HG03097 (cell line): ENCODE measurements around the gene PPIL1.

ENCODE experiments used
- ATAC-seq: cut with Tn5 transposase; IDR thresholded peaks from one replicate; pipeline ENCODE4 v1.9.1; 2021; ENCODE audit not compliant: unreplicated experiment, low FRiP score

Gene PPIL1

DNA sequence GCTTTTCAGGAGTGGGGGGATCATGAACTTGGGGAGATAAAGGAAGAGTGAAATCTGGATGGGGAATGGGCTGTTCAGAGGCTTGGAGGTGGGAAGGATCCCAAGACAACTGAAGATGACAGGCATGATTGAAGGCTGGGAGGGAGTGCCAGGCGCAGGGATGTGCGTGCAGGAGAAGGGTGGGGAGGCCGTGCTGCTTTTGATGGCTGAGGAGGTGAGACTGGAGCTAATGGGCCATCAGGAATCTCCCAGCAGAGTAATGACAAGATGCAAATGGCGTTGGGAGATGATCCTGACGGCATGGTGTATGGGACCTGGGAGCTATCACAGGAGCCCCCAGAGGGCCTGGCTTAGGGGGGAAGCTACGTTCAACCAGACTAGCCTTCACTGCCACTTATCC is 36.9 kb downstream of the PPIL1 start:
- no peak for ATAC-seq

DNA sequence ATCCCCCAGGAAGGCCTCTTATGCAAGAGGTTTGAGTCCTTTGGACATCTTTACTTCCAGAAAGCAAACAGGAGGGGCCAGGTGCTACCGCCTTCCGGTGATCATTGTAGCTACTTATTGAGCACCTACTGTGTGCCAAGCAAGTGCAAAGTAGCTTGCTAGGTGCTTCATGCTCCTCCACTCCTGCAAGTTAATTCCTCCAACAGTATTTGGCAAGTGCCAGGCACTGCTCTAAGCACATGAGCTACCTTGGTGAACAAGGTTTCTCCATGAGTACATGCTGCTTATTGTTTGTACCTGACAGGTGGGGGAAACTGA is 37.6 kb downstream of the PPIL1 start:
- ATAC-seq = no peak

DNA sequence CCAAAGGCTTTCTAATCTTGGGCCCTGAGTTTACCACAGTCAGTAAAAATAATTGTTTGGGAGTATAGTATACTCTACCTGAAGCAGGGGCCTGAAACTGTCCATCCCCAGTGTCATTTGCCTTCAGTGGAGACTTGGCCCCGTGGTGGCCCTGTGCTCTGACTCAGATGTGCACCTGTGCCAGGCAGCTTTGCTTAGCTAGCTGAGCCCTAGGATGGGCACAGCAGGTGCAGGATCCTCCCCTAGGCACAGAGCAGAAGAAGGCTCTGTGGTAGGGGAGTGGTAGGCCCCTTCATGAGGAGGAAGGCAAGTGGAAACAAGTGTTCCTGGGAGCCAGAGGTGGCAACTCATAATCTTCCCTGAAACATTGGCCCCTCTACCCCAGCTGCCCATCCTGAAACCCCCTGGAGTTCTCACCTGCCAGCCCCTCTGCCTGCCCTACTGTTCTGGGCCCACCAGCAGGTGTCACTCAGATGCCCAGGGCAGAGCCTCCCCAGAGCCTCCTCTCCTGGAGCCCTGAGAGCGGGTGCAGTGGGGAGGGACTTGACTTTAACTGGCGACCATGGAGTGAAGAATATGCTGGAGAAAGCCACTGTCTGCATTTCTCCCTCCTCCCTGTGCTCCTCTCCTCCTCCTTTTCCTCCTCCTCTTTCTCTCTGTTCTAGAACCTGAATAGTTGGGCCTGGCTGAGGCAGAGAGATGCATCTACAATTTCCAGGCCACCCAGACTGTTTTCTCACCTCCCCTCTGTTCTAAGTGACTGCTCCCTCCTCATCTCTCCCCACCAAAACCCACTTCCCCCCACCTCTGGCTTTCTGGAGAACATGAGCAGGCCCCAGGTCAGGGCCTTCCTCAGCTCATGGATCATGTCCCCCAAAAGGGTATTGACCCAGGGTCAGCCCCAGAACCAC is 38.2 kb downstream of the PPIL1 start:
- no peak for ATAC-seq

DNA sequence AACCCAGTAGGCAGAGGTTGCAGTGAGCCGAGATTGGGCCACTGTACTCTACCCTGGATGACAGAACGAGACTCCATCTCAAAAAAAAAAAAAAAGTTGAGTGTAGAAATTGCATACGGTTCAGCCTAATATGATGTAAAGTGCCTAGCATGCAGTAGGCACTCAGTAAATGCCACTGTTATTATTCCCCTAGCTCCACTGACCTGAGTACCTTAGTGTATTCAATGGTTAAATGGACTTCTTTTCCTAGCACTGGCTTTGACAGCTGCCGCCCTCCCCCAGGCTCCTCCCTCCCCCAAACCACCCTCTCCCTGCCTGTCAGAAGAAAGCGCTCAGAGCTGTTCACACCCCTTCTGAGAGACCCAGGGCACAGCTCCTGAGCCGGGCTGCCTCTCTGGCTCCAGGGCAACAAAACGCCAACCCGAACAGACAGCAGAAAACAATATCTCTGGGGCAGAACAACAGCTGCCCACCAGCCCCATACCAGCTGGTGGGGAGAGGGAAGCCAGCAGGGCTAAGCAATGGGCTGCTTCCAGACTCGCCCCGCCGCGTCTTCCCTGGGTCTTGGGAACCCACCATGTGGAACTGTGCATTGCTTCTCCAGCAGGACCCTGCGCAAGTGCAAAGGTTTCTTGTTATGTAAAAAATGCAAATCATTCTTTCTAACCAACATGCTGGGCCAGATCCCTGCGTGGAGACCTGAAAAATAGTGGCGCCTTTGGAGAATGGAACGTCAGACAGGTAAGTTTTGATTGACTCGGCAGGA is 39.8 kb downstream of the PPIL1 start:
- no peak for ATAC-seq

DNA sequence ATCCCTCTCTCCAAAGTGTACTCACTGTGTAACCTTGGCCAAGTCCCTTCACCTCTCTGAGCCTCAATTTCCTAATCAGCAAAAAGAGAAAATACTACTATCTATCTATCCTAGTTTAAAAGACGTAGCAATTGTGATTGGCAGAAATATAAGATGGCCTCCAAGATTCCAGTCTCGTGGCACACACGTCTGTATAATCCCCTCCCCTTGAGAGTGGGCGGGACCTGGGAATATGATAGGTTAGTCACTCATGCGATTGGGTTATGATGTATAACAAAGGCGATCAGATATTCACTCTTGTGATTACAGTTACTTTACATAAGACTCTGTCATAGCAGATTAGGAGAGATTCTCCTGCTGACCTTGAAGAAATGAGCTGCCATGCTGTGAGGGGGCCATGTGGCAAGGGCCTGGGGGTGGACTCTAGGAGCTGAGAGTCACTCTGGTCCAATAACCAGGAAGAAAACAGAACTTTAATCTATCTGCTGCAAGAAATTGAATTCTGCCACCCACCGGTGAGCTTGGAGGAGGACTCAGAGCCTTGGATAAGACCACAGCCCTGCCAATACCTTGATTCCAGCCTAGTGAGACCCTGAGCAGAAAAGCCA is 41.3 kb downstream of the PPIL1 start:
- no peak for ATAC-seq

DNA sequence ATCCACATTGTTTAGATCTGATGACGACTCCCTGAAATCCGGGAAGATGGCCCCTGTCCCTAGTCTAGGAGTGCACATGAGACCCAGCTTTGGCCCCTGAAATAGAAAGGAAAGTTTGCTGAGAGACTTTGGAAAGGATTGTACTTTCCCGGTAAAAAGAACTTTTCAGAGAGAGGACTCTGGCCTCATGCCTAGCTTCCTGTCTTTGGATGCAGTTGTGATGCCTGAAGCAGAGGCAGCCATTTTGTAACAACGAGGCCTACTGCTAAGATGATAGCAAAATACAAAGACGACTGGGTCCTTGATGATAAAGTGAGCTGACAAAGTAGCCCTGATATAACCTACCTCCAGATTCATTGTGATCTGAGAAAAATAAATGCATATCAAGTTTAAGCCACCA is 42.3 kb downstream of the PPIL1 start:
- ATAC-seq = no peak

DNA sequence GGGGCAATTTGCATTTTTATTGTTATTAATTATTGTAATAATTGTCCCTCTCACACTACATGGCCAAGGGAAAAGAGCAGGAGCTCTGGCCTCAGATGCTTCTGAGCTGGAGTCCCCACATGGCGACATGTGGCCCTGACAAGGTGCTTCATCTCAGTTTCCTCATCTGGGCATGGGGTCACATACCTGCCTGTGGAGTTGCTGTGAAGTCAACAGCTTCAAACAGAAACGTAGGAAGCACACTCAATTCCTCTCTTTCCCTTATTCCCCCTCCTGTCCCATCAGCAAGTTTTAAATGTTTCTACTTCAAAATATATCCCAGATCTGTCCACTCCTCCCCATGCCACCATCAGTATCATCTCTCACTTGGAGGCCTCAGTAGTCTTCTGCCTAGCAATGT is 44.0 kb downstream of the PPIL1 start:
- ATAC-seq = no peak

DNA sequence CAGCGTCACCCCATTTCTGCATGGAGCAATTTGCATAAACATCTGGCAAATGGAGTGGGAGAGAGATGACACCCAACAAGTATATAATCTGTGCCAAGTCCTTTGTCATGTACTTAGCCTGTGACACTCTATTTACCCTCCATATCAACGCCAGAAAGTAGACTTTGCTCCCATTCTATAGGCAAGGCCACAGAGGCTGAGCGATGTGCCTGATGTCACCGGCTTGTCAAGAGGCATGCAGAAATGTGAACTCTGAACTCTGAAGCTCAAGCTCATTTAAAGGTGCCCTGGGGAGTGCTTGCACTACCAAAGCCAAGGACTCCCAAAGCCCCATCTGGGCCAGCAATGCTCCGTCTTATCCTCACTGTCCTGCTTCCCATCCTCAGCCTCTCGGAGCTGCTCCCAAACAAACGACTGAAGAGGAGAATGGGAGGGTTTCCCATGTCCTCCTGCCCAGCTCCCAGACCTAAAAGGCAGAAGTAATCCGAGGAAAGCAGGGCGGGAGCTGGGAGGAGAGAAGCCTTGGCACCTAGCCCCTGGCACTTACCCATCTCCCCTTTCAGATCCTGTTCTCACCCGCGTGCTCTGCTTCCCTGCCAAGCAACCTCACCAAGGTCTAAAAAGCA is 44.6 kb downstream of the PPIL1 start:
- ATAC-seq = no peak

DNA sequence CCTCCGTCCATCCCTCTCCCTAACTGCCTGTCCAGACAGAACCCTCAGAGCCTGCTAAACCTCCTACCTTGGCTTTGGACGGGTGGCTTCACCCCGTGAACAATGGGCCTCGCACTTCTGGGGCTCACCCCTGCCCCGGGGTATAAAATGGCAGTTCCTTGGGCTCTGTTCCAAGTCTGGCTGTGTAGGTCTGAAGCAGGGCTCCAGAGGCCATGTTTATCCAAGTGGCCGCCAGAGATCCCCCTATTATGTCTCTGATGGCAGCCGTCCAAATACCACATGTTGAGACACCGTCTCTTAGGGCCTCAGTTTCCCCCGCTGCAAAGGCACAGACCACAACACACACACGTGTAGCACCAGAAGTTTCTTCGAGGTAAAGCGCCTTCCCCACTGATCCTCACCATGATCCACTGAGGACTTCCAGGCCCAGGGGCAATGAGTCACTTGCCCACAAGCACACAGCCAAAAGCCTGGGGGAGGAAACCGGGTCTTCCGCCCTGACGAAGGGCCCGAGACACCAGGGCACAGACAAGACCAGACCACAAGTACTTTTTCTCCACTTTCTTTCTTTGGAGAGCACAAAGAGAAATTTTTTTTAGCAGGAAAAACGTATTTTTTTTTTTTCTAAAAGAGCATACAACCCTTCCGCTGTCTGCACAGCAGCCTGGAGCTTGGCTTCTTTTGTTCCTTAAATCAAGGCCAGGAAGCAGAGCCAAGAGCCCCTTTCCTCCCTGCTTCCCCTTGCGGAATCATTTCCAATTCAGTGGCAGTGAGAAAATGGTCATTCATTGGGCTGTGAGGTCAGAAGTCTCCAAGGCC is 47.1 kb downstream of the PPIL1 start:
- no peak for ATAC-seq

DNA sequence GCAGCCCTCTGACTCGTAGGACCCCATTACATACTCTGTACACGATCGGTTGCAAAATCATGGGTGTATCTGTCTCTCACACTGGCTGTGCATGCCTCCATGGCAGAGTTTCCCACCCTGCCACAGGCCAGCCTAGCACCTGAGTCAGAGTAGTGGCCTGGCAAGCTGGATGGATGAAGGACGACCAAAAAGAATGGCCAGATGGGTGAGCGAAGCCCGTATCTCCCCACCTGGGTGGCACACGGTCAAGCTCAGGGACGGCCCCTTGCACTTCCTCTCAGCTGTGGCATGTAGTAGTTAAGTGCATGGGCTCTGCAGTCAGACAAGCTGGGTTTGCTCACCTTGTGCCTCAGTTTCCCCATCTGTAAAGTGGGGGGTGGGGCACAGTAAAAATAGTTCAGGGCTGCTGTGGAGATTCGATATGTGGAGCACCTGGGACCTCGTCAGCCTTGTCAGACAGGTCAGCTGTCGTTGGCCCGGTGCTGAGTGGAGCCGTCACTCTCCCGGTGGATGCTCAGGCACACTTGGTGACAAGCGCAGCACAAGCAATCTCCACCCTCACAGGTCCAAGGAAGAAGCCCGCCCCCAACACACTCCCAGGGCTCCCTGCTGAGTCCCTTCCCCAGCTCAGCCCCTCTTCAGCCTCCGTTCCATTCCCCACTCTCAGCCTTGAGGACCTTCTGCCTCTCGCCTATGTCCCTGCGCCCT is 47.9 kb downstream of the PPIL1 start:
- no peak for ATAC-seq

DNA sequence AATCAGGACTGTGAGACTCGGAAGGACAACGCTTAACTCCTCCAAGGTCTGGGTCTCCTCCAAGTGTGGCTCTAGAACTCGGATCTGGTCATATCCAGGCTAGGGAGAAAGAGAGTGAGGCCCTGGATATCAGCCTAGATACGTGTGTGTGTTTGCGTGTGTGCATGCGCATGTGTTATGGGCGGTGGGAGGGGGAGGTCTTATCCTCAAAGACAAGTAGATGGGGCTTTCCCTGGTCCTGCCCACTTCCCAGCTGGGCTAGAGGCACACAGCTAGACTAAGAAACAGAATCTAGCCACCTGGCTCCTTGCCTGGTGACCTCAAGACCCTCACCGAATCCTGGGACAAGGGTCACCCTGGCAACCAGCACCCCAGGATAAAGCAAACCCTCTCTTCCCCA is 48.6 kb downstream of the PPIL1 start:
- ATAC-seq = no peak

DNA sequence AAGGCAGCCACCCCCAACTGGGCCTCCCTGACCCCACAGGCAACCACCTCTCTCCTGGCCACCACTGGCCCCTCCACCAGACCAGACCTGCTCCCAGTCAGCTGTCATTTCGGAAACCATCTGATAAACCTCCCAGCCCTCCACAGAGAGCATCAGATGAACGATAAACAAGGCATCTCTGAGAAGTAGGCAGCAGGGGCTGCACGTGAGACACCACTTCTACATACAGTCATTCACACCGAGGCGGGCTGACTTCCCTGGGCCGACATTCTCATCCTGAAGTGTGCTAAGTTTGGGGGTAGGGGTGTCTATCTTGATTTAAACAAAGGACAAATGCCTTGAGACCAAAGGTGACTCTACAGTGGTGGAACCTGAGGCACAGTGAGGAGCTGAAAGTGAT is 49.2 kb downstream of the PPIL1 start:
- no peak for ATAC-seq

DNA sequence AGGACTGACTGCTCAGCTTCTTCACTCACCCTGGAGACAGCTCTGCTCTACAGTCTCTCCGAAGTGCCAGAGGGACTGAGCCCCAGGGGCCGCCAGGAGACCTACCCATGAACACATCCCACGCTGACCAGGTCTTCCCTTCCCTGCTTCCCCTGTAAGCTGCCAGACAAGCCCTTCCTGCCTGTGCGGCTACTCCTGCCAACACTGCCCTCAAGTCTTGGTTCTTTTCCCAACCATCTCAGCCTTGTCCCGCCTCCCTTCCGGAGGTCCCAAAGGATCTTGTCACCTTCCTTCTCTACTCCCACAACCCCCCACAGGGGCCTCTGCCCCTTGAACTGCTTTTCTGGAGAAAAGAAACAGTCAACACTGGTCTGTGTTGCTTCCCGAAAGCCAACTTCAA is 50.4 kb downstream of the PPIL1 start:
- no peak for ATAC-seq

DNA sequence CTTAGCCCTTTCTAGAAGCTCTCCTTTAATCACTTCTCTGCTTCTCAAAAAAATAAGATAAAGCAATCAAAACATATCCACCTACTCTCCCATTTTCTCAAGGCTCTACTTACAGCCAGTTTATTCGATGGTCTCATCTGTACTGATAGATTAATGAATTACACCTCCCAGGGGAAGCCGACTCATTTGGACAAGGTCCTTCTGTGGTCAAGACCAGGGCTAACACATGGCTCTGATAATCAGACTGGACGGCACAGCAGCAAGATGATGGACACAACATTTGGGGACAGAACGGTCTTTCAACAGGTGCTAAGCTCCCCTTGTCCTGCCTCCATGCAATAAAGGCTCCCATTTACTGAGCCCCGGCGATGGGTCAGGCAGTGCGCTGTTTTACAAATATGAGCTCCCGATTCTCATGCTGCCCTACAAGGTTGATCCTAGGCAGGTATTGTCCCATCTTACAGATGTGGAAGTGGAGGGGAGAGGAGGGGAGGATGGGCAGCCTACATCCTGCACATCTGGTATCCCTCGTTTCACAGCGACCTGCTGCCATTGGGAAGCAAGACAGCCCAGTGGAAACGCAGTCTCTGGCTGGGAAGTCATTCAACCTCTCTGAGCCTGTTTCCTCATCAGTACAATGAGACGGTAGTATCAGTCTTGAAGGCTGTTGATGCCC is 51.0 kb downstream of the PPIL1 start:
- ATAC-seq = no peak

DNA sequence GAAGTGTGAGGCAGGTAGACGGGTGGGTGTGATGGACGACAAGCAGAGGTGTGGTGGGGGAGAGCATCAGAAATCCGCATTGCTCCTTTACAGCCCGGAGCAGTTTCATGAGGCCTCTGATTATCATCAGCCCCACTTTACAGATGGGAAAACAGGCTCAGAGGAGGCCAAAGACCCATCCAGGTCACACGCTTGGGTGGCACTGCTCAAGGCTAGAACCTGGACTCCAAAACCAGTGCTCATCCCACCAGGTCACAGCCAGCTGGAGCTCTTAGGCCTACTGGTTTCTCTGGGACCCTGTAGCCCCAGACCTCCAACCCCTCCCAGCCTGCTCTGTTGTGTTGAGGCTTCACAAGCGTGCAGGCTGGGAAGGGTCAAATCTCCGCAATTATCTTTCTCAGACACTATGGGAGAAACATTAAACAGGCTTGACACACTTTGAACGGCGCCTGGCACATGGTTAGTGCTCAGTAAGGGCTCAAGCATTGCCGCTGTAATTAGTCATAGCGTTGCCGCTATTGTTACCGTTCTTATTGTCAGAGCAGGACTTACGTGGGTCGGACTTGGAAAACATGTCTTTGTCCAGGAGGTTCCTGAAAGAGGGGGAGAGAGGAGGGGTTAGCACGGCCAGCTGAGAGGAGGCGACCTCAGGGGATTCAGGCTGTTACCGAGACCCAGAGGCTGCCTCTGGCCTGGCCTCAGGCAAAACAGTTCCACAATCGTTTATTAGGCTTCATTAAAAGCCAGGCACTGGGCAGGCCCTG is 51.9 kb downstream of the PPIL1 start:
- ATAC-seq = no peak

DNA sequence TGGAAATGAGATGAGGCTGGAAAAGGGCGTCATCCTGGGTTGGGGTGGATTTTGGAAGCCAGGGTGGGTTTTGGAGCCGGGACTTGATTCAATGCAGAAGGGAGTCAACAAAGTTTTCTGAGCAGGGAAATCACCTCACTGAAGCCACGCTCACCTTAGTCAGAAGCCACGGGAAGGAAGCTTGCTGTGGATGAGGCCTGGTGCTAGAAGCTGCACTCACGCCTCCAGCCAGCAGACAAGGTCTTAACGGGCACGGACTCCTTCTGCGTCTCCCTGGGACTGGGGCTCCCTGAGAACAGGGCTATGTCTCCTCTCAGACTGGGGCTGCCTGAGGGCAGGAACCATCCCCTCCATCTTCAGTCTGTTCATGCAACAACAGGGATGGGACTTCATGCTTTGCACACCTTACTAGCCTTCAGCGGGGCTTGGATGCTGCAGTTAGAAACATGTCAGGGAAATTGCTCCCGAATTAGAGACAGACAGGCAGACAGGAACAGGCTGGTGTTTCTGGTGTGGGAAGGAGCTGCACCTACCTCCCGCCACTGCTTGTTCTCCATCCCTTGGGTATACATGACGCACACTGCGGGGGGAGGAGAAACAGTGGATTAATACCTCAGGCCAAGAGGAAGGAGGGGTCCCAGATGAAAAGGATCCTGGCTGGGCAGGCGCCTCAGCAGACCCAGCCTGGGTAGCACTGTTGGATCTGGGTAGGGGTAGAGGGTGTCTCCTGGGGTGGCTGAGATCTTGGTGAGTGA is 52.8 kb downstream of the PPIL1 start:
- no peak for ATAC-seq

DNA sequence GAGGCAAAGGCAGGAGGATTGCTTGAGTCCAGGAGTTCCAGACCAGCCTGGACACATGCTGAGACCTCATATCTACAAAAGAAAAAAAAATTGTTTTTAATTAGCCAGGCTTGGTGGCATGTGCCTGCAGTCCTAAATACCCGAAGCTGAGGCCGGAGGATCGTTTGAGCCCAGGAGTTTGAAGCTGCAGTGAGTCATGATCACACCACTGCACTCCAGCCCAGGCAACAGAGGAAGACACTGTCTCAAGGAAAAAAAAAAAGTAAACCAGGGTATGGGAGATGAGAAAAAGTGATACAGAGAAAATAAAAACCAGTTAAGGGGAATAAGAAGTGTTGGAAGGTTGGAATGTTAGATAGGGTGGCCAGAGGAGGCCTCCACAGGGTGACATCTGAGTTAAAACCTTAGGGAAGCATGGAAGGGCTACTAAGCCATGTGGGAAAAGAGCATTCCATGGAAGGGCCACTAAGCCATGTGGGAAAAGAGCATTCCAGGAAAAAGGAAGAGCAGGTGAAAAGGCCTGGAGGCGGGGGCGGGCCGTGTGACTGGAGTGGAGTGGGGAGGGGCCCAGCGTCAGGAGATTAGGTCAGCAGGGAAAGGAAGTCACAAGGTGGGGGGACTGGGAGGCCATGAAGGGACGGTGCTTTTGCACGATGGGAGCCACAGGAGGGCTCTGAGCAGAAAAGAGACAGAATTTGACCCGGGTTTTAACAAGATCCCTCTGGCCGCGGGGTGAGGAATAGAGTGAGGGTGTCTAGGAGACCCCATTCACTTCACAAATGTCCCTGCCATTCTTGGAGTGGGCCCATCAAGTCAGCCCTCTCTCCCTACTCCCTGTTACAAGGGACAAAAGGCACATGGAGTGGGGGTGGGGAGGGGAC is 53.7 kb downstream of the PPIL1 start:
- ATAC-seq = no peak
